GF-D8 (cell line): ENCODE results near the gene BPIFB3.

Experiments
- DNase-seq: peaks from one replicate; lab custom pipeline; 2025; lab: John Stamatoyannopoulos, UW

Gene BPIFB3

DNA sequence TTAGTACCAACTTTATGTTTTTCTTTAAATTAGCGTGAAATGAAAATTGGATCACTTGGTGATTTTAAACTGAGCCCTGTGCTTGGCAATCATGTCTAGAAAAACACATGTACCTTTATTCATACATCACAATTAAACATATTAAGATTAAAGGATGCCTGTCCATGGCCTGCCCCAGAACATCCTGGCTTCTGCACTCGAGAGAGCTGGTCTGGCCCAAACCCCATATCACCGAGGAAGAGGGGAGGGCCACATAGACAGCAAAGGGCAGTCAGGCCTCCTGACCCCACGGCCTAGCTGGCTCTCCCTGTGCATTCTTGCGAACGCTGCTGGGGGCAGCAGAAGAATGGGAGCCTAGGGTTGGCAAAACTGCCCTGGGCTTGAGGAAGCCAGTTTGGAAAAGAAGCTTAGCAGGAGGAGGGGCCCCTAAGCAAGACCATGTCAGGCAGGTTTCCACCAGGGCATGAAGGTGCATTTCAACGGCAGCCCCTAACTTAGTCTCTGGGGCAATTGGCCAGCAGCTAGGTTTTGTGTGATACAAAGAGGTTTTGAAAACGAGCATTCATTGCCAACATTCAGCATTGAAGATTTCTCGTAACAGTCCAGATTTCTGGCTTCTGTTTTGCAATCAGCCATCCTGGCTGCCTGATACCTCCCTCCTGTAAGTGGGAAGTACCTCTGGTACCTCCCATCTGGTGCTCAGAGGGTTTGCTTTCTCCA is 8.6 kb downstream of the BPIFB3 start:
- no peak for DNase-seq

DNA sequence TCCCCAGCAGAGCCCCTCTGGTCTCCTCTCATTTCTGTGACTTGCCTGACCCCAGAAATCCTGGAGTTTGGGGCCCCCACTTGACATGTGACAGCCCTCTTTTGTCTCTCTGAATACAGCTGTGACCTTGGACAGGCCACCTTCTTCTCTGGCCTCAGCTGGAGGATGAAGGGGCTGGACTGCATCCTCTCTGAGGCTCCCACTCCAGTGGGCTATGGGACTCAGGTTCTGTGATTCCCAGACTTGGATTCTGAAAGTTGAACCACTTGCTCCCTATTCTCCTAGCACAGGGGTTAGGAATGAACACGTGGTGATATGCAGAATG is 9.1 kb downstream of the BPIFB3 start:
- no peak for DNase-seq

DNA sequence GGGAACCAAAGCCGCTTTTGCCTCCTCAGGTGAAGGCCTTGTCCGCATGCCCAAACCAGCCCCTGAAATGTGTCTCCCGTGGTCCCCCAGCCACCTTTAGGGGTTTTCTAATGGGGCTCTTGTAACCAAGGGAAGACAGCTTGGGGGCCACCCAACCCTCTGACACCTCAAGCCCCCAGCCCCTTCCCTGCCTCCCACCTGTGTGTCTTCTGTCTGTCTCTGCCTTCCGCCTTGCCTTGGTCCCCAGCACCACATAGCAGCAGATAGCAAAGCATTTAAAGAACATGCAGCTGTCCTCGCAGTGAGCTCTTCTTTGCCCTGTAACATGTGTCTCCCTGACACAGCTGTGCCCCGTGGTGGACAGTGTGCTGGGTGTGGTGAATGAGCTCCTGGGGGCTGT is 9.6 kb downstream of the BPIFB3 start:
- no peak for DNase-seq

DNA sequence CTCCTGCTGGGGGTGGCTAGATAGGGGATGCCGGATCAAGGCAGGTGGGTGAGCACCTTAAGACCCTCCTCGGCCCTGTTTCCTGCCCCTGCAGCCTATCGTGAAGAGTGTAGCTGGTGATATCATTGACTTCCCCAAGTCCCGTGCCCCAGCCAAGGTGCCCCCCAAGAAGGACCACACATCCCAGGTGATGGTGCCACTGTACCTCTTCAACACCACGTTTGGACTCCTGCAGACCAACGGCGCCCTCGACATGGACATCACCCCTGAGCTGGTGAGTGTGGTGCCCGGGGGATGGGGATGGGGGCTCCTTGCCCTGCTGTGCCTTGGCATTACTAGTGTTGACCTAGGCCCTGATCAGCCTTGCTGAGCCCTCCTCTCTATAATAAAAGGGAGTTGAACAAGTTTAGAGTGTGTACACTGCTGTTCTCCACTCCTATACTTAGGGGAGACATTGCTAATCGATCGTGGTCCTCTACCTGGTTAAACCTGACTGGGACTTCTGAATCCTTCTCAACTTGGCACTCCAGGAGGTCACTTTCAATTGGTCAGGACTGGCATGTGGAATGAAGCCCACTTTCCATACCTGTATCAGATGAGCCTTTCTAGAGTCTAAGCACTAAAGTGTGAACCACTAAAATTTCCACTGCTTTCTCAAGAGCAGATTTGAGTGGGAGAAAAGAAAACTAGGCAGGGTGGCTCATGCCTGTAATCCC is 11.0 kb downstream of the BPIFB3 start:
- no peak for DNase-seq

DNA sequence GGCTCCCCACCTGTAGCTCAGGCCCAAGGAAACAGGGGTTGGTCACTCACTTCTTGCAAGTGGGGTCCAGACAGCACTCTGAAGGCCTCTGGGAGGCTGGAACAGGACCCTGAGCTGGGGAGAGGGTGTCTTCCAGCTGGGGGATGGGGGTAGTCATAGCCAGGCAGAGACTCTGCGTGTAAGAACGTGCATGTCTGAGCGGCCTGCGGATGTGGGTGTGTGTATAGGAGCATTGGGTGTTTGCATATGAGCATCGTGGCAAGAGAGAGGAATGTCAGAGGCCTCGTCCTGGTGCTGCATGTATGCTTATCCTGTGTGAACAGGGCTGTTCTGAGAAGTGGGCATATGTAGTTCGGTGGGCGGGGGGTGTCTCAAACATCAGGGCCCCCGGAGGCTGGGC is 12.1 kb downstream of the BPIFB3 start:
- no peak for DNase-seq

DNA sequence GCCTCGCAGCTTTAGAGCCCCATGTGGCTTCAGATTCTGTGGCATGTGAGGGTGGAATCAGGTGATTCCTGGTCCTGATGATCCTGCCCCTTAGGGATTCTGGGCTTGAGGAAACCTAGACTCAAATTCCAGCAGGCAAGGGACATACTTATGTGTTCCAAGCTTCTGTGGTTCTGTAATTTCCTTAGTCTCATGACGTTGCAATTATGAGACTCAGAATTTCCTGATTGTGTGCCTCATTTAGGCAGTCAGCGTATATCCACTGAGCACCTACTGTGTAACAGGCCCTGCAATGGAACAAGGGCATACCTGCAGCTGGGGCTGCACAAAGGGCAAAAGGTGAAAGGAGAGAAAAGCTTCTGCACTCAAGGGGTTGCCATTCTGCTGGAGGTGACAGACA is 14.1 kb downstream of the BPIFB3 start:
- DNase-seq, result no peak

DNA sequence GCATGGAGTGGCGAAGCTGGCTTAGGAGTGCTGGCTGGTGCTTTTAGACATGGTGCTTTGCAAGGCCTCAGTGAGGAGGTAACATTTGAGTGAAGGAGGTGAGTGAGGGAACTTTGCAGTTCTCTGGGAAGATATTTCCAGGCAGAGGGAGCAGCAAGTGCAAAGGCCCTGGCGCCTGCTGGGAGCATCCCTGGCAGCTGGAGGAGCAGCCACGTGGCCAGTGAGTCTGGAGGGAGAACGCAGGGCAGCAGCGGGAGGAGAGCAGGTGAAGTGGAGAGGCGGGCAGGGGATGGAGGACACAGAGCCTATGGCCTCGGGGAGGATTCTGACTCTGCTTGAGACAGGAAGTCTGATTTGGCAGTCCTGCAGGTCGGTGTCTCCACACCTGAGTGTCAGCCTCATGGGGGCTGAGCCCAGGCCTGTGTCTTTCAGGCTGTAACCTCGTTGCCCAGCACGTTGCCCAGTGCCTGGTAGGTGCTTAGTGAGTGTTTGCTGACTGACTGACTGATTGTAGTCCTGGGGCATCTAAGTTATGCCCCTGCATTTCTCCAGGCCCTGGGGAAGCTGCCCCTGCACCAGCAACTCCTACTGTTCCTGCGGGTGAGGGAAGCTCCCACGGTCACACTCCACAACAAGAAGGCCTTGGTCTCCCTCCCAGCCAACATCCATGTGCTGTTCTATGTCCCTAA is 14.7 kb downstream of the BPIFB3 start:
- DNase-seq, result no peak

DNA sequence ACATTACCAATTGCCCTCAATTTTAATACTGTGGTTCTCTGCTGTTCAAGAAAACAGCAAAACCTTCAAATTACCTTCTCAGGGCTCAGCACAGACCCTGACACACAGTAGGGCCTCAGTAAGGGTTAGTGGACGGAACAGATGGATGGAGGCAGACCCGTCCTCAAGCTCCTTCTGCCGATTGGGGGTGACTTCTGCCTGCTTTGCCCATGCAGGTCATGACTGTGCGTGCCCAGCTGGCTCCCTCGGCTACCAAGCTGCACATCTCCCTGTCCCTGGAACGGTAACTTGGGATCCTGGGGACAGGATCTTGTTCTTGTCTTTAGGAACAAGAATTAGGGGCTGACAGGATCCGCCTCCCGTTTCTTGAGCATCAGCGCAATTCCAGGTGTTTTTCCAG is 16.0 kb downstream of the BPIFB3 start:
- DNase-seq, result no peak

DNA sequence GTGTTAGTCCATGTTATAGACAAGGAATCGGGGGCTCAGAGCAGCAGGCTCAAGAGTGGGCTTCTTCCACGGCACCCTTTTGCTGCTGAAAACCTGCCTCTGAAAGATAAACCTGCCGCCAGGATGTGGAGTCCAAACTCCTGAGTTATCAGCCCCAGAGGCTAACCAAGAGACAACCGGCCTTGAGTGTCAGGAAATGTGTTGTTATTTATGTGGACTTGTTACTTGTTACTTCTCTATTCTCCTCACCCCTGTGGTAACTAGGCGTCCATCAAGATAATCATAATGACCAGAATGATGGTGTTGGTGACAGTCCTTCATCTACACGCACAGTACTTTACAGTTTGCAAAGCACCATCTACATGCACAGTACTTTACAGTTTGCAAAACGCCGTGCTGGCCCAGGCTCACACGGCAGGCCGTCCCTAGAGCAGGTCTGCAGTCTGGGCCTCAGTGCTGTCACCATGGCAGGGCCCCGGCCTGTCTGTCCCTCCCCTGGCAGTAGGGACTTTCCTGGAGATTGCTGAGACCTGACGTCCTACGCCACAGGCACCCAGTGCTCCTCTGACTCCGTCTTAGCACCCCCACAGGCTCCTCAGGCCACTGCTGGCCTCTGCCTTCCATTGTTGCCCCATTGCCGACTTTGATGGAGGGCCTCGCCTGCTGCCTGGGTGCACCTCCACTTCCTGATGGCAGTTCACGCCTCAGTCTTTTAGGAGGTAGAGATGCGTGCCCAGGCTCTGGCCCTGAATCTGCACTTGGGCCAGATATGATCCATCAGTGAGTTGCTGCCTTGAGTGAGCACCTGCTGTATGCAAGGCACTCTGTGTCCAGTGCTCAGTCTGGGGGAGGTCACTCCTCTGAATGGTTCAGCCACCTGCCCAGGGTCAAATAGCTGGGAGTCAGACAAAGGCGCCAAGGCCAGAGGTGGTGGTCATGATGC is 16.7 kb downstream of the BPIFB3 start:
- no peak for DNase-seq

DNA sequence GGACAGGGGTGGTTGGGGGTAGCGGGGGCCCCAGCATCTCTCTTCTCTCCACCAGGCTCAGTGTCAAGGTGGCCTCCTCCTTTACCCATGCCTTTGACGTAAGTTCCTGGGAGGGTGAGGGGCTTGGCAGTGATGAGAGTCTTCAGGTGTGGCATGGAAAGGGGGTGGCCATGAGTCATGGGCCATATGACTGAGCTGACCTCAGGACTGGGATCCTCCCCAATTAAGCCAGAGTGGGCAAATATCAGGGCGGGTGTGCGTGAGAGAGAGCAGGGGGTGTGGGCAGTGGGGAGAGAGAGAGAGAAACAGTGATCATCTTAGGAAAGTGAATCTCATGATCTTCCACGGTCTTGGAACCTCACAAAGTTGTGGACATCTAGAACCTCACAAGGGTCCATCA is 17.5 kb downstream of the BPIFB3 start:
- no peak for DNase-seq

DNA sequence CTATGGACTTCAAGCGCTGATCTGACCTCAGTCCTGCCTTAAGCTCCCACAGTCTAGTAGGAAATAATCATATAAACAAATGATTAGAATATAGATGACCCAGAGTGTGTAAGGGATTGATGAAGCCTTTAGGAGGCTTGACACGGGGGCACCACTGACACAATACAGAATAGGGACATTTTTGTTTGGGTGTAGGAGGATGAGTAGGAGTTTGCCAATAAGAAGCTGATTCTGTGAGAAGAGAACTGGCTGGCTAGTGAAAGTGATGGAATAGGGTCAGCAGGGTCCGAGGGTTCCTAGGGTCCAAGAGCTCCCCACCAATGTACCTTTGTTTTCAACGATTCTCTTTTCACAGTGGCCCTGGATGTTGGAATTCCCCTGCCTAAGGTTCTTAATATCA is 18.7 kb downstream of the BPIFB3 start:
- no peak for DNase-seq

DNA sequence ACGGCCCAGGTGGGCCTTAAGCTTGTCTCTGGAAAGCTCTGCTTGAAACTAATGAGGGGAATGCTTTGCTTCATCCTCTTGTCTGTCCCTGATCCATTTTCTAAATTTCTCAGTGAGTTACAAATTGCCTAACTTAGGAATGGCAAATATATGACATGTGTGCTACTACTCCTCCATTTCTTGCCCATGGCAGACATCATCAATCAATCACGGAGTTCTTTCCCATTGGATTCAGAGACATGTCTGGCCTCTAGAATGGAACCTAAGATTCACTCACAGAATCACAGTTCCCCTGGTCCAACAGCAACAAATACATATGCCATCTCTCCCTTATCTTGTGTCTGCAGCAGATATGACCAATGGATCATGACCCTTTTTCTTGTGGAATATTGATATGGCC is 19.1 kb downstream of the BPIFB3 start:
- no peak for DNase-seq

DNA sequence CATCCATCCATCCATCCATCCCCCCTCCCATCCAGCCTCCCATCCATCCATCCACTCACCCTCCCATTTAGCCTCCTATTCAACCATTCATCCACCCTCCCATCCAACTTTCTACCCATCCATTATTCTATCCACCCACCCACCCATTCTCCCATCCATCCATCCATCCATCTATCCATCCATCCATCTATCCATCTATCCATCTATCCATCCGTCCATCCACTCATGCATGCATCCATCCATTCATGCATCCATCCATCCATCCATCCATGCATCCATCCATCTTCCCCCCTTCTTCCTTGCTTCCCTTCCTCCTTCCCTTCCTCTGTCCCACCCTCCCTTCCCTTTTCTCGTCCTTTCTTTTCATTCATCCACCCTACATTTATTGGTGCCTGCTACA is 21.0 kb downstream of the BPIFB3 start:
- no peak for DNase-seq

DNA sequence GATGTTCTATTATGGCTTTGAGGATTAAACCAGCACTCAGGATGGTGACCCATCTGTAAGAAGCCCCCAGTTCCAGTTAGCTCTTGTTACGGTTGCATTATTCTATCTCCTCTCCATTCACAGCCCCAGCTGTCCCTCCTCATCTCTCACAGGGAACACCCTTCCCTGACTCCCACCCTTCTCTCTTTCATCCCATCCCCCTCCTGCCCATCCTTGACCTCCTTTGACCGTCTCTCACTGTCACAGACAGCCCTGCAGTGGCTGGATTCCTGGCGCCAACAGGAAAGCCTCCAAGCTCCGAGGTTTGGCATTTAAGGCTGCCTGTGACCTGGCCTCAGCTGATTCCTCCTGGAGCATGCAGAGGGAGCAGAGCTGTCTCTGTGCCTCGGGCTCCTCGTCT is 21.6 kb downstream of the BPIFB3 start:
- DNase-seq, result no peak

DNA sequence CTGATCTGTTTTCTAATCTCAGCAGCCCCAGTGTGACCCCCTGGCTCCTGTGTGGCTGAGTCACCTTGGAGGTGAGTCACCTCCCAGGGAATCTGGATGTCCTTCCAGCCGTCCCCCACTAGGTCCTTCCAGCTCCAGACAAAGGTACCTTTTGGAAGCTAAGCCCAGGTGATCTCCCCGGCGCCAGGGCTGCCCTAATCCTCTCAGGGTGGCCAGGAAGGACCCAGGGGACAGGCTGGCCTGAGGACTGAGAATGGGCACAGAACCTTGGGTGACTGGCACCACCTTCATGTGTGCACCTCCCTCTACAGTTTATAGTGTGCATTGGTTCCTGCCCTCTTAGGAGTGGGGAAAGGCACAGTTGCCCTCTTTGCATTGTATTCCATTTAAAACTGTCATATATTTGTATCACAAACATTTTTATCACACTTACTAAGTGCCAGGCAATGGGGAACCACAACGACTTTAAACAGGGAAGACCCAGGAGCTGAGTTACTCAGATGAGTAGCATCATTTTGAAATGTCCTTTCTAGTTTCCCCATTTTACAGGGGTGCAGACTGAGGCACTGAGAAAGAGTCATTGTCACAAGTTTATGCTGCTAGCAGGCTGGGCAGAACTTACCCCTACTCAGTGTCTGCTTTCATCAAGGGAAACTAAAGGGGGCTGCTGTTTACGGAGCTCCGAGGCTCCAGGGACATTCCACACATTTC is 23.1 kb downstream of the BPIFB3 start:
- no peak for DNase-seq

DNA sequence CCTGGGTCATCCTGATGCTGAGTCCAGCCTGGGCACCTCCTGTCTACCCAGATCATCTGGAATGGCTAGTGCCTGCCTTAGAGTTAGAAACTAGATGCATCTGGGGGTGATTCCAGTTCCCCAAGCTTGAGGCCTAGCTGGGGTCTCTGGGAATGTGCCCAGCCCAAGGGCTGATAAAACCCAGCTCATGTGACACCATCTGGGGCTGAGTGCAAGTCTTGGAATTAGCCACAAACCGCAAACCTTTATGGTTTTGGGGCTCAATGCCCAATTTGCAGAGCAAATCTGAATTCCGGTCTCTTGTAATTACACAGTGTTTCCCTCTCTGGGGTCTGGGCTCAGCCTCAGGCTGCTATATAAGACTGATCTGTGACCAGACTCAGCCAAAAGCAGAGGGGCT is 25.6 kb downstream of the BPIFB3 start, which contains the start of gene BPIFB4:
Gene BPIFB4, plus strand, starts transcription at position 385 of the 400 bp plus-strand sequence. CDS start 1,884 bp downstream, outside the sequence.
- DNase-seq, result no peak

DNA sequence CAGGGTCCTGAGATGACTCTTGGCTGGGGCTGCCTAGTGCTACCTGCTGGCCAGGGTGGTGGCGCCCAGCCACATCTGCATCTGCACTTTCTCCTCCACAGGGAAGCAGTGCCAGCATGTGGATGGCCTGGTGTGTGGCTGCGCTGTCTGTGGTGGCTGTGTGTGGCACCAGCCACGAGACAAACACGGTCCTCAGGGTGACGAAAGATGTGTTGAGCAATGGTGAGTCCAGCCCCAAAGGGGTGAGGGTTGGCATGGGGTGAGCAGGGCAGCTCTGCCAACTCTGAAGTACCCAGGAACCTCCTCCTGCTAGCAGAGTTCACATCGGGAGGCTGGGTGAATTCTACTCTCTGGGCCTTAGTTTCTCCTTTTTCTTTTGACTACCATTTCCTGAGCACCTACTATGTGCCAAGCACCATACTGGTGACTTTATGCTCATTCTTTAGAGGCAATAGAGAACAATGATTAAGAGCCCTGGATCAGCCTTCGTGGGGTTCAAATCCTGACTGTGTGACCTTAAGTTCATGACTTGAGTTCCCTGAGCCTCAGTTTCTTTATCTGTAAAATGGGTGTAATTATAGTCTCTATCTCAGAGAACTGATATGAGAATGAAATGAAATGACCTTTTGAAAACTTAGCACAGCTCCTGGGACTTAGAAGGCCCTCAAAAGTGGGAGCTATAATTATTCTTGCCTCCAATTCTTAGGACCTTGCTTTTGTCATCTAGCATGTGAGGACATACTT is 27.9 kb downstream of the BPIFB3 start:
- no peak for DNase-seq

DNA sequence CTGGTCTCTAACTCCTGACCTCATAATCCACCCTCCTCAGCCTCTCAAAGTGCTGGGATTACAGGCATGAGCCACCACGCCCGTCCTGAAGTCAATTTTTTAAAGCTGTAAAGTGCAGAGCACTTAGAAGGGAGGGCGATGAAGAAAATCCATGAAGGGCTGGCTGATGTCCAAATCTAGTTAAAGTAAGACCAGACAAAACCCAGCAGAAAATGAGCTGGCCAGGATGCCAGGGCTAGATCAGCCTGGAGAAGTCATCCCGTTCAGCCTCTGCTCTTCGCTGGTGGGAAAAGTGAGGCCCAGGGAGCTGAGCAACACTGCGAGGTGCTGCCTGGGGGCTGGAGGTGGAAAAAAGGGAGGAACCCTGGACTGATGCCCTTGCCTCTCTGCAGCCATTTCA is 28.8 kb downstream of the BPIFB3 start:
- no peak for DNase-seq

DNA sequence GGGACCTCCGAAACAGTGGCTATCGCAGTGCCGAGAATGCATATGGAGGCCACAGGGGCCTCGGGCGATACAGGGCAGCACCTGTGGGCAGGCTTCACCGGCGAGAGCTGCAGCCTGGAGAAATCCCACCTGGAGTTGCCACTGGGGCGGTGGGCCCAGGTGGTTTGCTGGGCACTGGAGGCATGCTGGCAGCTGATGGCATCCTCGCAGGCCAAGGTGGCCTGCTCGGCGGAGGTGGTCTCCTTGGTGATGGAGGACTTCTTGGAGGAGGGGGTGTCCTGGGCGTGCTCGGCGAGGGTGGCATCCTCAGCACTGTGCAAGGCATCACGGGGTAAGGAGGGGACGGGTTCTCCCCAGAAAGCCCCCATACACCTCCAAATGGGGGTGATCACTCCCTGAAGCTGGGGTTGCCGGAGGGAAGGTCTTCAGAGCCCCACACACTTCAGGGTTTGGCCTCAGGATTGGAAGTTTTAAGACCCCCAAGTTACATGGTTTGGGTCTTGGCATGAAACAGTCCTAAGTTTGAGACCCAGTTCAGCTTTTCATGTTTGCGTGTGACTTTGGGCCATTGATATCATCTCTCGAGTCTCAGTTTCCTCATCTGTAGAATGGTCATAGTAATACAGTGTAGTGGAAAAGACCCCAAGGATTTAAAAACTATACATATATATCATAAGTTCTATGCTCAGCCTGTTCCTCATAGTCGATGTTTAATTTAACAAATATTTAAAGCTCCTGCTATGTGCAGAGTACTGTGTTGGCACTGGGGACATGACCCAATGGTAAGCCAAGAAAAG is 30.0 kb downstream of the BPIFB3 start:
- DNase-seq, result no peak

DNA sequence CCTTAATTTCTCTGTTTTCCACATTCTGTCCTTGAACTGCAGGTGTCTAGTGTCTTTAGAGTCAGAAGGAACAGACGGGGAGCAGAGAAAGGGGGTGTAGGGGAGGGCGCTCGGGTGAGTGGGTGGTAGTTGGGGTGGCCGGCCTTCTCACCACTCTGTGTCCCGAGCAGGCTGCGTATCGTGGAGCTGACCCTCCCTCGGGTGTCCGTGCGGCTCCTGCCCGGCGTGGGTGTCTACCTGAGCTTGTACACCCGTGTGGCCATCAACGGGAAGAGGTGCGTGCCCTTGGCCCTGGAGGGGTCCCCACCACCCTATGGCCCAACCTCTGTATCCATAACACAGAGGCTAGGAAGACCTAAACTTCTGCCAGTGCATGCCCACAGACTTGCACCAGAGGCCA is 31.0 kb downstream of the BPIFB3 start:
- DNase-seq, result no peak
